Endothelial cell (in vitro differentiated cells): ENCODE data around the gene ALDH2. TPM values are rescaled to one million over a fixed set of nuclear protein-coding genes. Genes with fewer than 3 reads are reported as not detected.
A peak's percentile ranks its signal among the peaks of the same experiment; 100 is the strongest.

ENCODE experiments used
- DNase-seq: peaks from one replicate; pipeline ENCODE4 v3.0.0; 2021; ENCODE audit warnings: low spot score
- H3K27ac Mint-ChIP-seq: one replicate; pipeline ENCODE4 v1.8.0; 2021; ENCODE audit warnings: mixed read lengths, inconsistent platforms; ENCODE audit not compliant: unreplicated experiment
- H3K27me3 Mint-ChIP-seq: one replicate; pipeline ENCODE4 v1.8.0; 2021; ENCODE audit warnings: mild to moderate bottlenecking, moderate library complexity, mixed read lengths, inconsistent platforms; ENCODE audit not compliant: unreplicated experiment
- H3K36me3 Mint-ChIP-seq: one replicate; pipeline ENCODE4 v1.8.0; 2021; ENCODE audit warnings: mild to moderate bottlenecking, low read depth, mixed read lengths, inconsistent platforms; ENCODE audit not compliant: unreplicated experiment
- H3K4me1 Mint-ChIP-seq: one replicate; pipeline ENCODE4 v1.8.0; 2021; ENCODE audit warnings: mild to moderate bottlenecking, mixed read lengths, inconsistent platforms; ENCODE audit not compliant: unreplicated experiment
- H3K4me3 Mint-ChIP-seq: one replicate; pipeline ENCODE4 v1.8.0; 2021; ENCODE audit warnings: mild to moderate bottlenecking, mixed read lengths, inconsistent platforms; ENCODE audit not compliant: unreplicated experiment
- H3K9me3 Mint-ChIP-seq: one replicate; pipeline ENCODE4 v1.8.0; 2021; ENCODE audit warnings: mixed read lengths, inconsistent platforms; ENCODE audit not compliant: unreplicated experiment
- total RNA-seq: library from RNA; stranded (reverse); fragmentation: NEBNext Ultra II Directional; extraction: Animal tissue kit (Norgen Biotek cat#: 25700); gene quantifications from one replicate; pipeline ENCODE4 v1.2.1, GENCODE V29; 2021; ENCODE audit not compliant: unreplicated experiment
- TF ChIP-seq, protein P1 (sequence below): fragments of 200-600 bp; sonication (generic); IDR thresholded peaks from one replicate; pipeline ENCODE4 v1.5.0; 2021; ENCODE audit warnings: antibody characterized with exemption; ENCODE audit not compliant: unreplicated experiment

Gene ALDH2
- total RNA-seq, 1 donor from 2014 or later = 98.5 TPM

- no peak overlapping the region for H3K4me3 Mint-ChIP-seq
- TF ChIP-seq, protein P1, sequence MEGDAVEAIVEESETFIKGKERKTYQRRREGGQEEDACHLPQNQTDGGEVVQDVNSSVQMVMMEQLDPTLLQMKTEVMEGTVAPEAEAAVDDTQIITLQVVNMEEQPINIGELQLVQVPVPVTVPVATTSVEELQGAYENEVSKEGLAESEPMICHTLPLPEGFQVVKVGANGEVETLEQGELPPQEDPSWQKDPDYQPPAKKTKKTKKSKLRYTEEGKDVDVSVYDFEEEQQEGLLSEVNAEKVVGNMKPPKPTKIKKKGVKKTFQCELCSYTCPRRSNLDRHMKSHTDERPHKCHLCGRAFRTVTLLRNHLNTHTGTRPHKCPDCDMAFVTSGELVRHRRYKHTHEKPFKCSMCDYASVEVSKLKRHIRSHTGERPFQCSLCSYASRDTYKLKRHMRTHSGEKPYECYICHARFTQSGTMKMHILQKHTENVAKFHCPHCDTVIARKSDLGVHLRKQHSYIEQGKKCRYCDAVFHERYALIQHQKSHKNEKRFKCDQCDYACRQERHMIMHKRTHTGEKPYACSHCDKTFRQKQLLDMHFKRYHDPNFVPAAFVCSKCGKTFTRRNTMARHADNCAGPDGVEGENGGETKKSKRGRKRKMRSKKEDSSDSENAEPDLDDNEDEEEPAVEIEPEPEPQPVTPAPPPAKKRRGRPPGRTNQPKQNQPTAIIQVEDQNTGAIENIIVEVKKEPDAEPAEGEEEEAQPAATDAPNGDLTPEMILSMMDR = no peak
- peaks cover 3% of the 10 kb centered on the region for H3K36me3 Mint-ChIP-seq
- no peak for DNase-seq
- H3K27me3 Mint-ChIP-seq = peaks cover 9% of the 10 kb centered on the region
- H3K4me1 Mint-ChIP-seq = peaks cover 44% of the 10 kb centered on the region
- H3K9me3 Mint-ChIP-seq = no peaks in the 10 kb centered on the region
- no peak overlapping the region for H3K27ac Mint-ChIP-seq
Observed at GRCh38 chr12:111764120-111764821, 2.5 kb upstream of the ALDH2 start.

- Mint-ChIP-seq H3K36me3 (peaks cover 3% of the 10 kb centered on the region), H3K27ac (peak overlapping the region; percentile 83), H3K4me3 (peak overlapping the region; percentile 94), H3K27me3 (peaks cover 9% of the 10 kb centered on the region), H3K4me1 (peaks cover 28% of the 10 kb centered on the region), H3K9me3 (no peaks in the 10 kb centered on the region)
- TF ChIP-seq, protein P1 = no peak
- no peak for DNase-seq
Observed at GRCh38 chr12:111767362-111768158, 827 bp downstream of the ALDH2 start.

- Mint-ChIP-seq H3K9me3 (no peaks in the 10 kb centered on the region), H3K27ac (no peak overlapping the region), H3K27me3 (peaks cover 9% of the 10 kb centered on the region), H3K4me1 (peaks cover 27% of the 10 kb centered on the region), H3K36me3 (peaks cover 3% of the 10 kb centered on the region), H3K4me3 (peak overlapping the region; percentile 35)
- TF ChIP-seq, protein P1 = no peak
- DNase-seq = no peak
Observed at GRCh38 chr12:111768159-111768895, 1.6 kb downstream of the ALDH2 start.

DNA sequence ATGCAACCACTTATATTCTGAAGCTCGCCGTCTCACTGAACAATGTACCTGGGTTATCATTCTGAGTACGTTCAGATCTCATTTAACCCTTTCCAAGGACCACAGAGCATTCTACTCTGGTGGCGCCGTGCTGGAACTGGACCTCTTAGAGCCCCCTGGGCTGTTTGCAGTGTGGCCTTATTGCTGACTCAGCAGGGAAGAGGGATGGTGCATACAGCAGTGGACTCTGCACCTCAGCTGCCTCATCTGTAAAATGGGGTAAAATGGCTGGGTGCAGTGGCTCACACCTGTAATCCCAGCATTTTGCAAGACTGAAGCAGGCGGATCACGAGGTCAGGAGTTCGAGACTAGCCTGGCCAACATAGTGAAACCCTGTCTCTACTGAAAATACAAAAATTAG is 2.9 kb downstream of the ALDH2 start:
- no peaks in the 10 kb centered on the region for H3K9me3 Mint-ChIP-seq
- peaks cover 32% of the 10 kb centered on the region for H3K4me1 Mint-ChIP-seq
- H3K27ac Mint-ChIP-seq = no peak overlapping the region

More for the DNA sequence above, 2.9 kb downstream of the ALDH2 start:
- no peak for DNase-seq
- TF ChIP-seq, protein P1 = no peak
- Mint-ChIP-seq H3K27me3 (peaks cover 6% of the 10 kb centered on the region), H3K4me3 (no peak overlapping the region), H3K36me3 (peaks cover 3% of the 10 kb centered on the region)
